Hematopoietic multipotent progenitor cell (in vitro differentiated cells): ENCODE data around the gene RNASEH1. TPM values are rescaled to one million over a fixed set of nuclear protein-coding genes. Genes with fewer than 3 reads are reported as not detected.

Experiments used
- DNase-seq, 3 donors: peaks; one replicate each; pipeline ENCODE4 v3.0.0-alpha.2; 2011 to 2015; ENCODE audit warnings: low read depth in 2 of 3, low spot score in 2 of 3
- total RNA-seq: library from RNA; depleted of rRNA; stranded (reverse); fragments of >200 nt; gene quantifications from one replicate; pipeline ENCODE4 v1.2.3, GENCODE V29; 2012

RNASEH1 gene, protein sequence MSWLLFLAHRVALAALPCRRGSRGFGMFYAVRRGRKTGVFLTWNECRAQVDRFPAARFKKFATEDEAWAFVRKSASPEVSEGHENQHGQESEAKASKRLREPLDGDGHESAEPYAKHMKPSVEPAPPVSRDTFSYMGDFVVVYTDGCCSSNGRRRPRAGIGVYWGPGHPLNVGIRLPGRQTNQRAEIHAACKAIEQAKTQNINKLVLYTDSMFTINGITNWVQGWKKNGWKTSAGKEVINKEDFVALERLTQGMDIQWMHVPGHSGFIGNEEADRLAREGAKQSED
- total RNA-seq: 10.8 TPM

DNA sequence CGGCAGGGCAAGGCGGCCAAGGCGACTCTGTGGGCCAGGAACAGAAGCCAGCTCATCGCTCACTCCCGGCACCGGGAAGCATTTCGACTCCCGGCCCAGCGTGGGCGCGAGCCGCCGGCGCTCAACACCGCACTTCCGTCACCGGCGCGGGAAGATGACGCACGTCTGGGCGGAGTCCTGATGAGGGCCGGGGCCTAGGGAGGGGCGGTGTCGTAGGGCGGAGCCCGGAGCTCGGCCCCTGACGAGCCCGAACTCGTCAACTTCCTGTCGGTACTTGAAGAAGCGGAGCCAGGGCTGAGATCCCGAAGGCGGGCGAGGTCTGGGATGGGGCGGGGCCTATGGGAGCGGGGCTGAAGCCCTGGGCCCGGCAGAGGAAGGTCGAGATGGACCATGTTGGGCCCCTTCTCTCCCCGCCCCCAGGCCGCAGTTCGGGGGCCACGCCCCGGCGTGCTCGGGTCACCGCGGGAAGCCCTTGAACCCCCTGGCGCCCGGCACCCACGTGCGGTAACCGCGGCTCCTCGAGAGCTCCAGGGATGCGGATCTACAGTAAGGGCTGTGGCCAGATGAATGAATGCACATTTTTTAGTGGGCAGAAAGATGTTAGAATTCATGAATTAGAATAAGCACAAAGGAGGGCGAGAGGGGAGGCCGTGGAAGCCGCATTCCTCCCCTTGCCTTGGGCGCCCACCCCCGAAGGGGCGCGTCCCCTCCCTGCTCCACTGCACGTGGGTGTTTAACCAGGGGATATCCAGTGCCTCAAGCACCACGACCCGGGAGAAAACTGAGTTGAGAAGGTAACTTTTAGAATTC lies at the start of gene RNASEH1:
Gene RNASEH1 (minus strand): TSS at position 129 of the 810 bp plus-strand sequence. CDS start 73 bp downstream, at position 56.
- peak; percentile 97 to 98 (median 98) for DNase-seq

DNA sequence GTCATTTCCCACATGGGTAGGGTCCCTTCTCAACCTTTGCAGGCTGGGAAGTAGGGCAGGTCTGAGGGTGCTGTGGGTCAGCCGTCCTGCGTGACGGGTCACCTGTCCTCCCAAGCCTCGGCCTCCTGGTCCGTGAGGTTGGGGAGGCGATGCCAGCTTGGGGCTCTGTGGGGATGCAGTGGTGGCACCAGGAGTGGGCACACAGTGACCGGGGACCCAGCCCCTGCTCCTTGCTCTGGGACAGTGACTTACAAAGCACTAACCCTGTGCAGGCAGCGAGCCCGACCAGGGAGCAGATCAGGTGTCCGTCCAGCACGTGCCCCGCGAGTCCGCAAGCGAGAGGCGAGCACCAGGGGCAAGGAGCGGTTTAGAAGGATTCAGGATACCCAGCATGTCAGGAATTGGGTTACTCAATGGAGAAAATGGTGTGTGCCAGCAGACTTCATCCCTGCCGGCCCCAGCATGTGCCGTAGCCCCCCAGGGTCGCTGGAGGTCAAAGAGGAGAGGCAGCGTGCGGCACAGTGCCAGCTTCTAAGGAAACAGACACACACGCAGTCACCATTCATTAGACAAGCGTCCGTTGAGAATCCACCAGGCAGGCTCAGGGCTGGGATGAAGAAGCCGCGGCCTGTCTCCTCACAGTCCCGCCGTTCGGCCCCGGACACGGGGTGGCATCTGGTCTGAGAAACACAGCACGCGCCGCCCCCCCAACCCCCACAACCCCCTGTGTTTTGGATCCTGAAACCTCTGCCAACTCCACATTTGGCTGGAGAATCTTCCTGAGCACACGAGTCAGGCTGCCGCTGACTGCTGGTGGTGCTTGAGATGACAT lies 48.5 kb upstream of the RNASEH1 start:
- no peak for DNase-seq

DNA sequence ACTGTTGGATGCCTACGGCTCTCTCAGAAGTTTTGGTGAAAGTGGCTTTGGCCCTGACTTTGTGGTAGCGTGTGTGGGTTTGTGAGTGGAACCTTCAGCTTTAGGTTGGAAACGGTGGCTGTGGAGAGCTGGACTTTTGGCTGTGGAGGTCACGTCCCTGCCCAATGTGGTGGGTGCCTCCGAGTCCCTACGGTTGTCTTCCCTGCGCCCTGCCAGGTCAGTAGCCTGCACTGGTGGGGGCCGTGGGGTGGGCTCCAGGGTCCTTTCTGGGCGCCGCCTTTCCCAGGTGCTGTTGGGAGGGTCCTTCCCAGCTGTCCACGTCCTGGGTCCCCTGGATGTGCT lies 47.9 kb upstream of the RNASEH1 start:
- DNase-seq: no peak

DNA sequence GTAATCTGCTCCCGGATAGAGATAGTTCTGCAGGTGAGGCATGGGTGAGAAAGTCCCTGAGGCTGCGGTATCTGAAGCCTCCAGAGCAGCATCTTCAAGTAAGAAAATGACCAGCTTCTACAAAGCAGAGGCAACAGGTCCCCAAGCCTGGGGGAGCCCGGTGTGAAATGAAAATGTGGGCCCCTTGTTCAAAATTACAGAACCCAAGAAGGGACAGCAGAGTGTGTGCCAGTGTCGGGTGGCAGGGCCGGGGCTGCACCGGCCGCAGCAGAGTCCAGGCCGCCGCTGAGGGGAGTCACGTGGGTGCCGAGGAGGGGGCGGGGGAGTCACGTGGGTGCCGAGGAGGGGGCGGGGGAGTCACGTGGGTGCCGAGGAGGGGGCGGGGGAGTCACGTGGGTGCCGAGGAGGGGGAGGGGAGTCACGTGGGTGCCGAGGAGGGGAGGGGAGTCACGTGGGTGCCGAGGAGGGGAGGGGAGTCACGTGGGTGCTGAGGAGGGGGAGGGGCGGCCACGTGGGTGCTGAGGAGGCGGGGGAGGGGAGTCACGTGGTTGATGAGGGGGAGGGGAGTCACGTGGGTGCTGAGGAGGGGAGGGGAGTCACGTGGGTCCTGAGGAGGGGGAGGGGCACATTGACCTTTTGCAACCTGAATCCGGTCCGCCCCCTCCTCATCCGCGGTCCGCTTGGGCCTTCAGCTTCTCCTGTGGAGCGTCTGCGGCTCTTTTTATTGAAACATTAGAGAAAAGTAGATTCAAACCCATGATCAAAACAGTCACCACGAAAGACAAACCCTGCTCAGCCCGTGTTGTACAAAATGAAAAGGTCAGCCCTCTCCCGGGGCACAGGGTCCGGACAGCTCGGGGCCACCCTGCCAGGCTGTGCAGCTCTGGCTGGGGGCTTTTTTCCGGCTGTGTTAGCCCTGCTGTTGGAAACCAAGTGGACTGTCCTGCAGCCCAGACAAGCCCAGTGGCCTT lies 47.1 kb upstream of the RNASEH1 start:
- peak in 2 of 3 donors; percentile 23 to 46 for DNase-seq

DNA sequence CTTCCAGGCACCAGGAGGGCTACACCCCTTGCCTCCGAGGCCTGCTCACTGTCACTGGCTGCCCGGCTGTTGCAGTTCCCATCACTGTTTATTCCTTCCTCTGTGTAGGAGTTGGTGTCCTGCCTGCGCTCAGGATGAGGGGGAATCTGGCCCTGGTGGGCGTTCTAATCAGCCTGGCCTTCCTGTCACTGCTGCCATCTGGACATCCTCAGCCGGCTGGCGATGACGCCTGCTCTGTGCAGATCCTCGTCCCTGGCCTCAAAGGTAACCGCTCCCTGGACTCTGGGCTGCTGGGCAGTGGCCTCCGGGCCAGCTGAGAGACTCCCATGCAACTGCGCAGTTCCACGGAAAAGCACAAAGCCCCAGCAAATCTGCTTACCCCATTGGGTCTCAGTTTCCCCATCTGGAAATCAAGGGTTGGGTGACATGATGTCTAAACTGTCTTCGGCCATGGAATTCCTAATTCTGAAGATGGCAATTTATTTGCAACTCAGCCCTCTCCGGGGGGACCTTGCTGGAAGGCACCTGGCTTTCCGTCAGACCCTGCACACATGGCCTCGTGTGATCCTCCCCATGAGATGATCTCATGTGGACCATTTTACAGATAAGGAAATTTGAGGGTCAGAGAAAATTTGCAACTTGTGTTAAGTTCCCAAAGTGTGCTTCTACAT lies 46.2 kb upstream of the RNASEH1 start:
- no peak for DNase-seq

DNA sequence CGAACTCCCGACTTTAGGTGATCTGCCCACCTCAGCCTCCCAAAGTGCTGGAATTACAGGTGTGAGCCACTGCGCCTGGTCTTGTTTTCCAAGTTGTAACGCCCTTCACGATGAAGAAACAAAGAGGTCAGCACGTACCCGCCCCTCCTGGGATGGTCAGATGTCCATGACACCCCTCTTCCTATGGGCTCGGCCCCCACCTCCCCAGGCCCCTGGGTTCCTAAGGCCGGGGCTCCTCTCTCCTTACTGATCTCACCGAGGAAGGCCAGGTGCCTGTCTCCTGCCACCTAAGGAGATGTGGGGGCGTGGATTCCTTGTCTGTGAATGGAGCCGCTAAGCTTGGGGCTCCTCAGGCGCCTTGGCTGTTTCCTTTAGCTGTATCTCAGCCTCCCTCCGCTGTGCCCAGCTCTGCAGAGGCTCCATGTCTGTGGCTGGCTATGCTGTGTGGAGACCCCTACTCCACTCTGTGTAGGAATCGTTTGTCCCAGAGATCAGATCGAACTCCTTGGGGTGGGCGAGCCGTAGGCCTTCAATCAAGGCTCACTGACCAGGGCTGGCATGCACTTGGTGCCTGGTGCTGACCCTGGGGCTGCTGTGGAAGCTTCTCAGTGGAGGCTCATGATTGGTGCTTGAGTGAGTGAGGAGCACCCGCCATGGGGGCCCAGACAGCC lies 45.5 kb upstream of the RNASEH1 start:
- no peak for DNase-seq

DNA sequence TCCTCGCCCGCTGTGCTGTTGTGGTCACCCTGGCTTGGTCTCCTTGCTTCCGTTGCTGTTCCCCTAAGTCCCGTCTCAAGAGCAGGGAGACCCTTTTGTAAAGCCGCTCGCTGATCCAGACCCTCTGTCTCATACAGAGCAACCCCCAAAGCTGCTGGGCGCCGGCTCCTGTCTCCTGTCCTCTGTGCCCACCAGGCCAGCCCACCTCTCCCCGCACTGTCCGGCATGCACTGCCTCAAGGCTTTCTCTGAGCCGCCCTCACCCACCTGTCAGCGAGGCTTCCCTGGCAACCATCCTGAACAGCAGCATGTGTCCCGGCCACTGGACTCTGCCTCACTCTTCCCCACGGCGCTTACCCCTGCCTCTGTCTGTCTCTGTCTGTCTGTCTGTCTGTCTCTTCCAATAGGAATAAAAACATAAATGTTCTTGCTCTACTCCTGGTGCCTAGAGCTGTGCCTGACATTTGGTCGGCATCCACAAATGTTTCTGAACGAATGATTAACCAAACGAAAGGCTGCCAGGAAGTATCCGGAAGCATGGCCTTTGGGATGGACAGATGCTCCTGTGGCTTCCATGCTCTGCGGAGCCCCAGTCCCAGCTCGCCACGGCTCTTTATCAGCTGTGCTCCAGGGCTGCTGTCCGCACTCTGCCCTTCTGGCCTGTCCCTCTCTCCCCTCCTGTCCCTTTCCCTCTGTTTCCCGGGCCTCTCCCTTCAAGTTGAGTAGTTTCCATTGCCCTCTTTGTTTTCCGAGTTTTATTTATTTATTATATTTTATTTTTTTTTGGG lies 44.6 kb upstream of the RNASEH1 start:
- no peak for DNase-seq

DNA sequence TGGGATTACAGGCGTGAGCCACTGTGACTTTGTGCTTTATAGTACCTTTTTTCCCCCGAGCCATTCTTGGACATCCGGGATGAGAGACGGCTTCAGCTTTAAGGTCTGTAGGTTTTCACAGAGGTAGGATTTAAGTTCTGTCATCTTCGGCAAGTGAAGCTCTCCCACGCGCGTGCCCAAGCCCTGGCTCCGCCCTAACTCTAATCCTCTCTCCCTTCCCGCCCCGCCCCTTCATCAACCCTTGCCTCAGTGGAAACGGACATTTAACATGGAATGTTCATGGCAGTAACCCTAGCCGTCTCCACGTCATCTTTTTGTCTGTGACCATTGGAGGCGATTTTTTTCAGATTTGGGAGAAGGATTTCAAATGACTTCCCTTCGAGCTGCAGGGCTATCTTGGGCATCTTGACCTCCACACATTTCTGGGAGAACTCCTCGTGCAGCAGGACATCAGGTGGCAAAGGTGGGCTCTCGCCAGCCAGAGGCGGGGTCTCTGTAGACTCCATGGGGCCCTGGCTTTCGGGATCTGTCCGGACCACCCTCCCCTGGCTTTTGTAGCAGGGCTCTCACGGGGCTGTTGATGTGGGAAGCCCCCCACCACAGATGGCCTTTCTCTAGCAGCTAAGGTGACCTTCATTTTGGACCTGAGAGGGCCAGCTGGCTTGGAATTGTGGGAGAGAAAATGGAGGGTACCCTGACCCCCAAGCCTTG lies 43.6 kb upstream of the RNASEH1 start:
- DNase-seq: no peak

DNA sequence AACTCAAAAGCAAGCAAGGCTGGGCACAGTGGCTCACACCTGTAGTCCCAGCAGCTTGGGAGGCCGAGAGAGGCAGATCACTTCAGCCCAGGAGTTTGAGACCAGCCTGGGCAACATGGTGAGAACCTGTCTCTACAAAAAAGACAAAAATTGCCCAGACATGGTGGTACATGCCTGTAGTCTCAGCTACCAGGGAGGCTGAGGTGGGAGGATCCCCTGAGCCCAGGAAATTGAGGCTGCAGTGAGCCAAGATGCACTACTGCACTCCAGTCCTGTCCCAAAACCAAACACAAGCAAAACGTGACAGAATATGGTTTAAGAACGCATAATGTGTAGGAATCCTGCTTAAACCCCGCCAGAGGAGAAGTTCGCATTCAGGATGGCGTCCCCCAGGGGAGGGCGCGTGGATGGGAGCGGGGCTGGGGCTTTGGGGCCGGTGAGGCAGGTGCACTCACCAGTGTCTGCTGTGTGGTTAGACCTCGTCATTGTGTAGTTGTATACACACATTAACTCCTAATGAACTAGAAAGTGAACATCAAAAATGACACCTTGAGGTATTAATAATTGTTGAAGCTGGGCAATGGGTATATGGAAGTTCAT lies 42.2 kb upstream of the RNASEH1 start:
- DNase-seq: no peak

DNA sequence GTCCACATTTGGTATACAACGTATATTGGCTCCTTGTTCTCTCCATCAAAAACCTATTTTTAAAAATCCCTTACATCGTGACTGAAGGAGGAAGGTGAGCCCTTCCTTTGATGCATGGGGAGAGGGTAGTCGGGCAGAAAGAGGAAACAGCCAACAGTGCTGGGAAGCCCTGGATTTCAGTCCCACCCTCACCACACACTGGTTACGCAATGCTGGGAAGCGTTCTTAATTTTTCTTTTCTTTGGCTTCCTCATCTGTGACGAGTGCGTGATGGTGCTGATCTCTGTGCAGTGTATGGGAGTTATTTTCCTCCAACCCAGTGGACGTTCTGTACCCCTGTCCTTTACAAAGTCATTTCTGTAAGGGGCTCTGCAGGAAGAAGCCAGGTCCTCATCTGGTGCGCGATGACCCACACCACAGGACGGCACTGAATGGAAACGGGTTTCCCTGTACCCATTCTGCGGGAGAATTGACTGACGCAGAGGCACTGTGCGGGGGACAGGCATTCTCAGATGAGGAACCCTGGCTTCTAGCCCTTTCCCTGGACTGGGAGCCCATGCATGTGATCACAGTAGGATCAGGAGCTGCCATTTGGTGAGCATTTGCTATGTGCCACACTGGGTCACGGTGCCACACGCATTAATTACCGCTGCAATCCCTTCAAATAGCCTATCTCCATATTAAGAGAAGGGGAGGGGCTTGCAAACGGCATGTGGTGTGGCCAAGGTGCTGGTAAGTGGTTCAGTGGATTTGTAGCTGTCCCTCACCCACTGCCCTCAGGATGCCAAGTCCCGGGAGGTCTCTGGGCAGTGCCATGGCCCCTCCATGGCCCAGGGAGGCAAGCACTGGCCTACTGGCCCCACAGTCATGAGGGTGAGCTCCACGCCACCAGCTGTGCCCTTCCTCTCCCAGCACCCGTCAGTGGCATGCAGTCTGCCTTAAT lies 41.0 kb upstream of the RNASEH1 start:
- DNase-seq: no peak

DNA sequence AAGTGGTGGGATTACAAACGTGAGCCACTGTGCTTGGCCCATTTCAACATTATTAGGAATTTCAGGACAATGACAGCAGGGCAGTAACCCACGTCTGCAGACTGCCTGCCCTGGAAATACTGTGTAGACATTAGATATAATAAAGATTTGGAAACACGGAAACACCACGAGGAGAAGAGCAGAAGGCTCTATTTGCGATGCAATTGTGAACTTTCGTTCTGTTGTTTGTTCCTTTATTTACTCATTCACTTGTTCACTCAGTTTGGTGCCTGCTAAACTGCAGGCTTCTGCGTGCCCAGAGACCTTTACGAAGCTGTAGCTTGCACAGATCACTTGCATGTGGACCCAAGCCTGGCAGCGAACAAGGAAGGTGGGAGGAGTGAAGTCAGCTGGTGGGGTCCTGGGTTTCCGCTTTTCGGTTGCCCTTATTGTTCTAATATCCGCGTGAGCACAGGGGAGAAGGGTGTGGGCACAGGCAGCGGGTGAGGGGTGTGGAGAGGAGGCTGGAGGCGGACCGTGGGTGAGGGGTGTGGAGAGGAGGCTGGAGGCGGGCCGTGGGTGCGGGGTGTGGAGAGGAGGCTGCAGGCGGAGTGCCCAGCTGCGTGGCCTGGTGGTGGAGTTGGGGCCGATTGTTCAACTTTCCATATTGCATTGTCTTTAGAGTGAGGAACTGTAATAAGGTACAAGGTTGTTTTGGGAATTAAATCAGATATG lies 40.2 kb upstream of the RNASEH1 start:
- no peak for DNase-seq

DNA sequence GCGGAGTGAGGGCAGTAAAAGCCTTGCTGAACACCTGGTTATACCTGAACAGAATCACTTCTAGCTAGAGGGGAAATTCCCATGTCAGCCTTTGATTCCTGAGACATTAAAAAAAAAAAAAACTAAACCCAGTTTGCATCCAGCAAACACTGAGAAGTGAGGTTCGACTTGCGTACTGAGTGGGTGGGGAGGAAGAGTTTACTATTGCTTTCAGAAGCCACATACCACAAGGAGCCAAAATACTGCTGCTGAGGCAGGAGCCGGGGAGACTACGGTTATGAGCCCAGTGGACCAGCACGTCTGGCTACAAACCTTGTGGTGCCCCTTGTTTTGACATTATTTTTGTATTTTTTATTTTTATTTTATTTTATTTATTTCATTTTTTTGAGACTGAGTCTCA lies 39.4 kb upstream of the RNASEH1 start:
- no peak for DNase-seq

DNA sequence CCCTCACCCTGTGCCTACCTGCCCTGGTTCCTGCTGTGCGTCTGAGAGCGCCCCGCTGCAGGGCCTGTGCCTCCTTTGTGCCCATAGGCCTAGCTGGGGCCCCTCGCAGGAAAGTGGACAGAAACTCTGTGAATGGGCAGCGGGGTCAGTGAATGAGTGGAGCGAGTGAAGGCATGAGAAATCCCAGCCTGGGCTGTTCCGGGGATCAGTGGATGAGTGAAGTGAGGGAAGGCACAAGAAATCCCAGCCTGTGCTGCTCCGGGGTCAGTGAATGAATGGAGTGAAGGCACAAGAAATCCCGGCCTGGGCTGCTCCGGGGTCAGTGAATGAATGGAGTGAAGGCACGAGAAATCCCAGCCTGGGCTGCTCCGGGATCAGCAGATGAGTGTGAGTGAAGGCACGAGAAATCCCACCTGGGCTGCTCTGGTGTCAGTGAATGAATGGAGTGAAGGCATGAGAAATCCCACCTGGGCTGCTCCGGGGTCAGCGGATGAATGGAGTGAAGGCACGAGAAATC lies 38.8 kb upstream of the RNASEH1 start:
- no peak for DNase-seq

DNA sequence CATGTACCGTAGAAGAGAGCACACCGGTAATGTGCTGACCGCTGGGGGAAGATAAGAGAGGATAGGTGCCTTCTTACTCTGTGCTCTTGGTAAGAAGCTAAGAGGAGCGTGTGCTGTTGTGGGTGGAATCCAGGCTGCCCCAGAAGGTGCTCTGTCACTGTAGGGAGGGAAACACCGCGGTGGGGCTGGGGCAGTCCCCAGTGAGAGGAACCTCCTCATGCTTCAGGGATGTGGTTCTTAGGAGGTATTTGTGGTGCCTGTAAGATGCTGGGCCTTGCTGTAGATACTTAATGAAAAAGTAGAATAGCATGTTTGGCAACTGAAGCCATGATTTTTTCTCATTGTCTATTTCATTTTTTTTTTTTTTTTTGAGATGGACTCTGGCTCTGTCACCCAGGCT lies 37.9 kb upstream of the RNASEH1 start:
- DNase-seq: peak in 2 of 3 donors; percentile 30 to 47

DNA sequence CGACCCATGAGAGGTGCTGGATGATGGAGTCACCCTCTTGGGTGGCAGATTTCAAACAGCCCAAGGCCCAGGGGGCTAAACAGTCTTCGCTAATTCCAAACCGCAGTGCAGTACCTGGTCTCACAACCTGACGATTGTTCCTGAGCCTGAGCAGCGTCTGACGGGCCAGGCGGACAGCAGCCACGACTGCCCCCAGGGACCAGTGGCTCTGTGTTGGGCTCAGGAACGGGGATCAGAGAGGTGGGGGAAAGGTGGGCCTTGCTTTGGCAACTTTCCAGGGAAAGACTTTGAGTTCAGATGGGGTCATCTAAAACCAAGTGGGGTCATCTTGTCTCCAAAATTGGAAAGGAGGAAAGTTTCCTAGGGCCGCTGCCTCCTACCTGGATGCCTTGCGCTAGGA lies 37.3 kb upstream of the RNASEH1 start:
- no peak for DNase-seq
